ENCODE data around the gene PRKCE.
"Not testable (repeated sequence)": the region's sequence is repeated elsewhere in the genome, so short reads cannot be mapped to it uniquely, and the experiment has no call there.

PRKCE gene

DNA sequence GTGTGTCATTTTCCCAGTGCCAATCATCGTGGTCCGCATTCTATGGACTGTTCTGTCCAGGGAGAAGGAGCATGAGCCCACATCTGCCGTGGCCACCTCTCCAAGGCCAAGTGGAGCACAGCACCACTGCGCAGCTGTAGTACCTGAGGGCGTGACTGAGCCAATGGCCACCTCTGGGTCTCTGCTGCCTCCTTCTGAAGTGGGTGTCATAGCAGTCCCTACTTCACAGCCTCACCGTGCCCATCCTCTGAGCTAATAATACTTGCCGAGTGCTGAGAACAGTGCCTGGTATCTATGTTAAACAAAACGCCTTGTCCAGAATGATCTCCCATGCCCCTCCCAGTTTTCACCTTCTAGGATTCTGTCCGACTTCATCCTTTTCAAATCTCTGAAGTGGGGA lies 256.1 kb downstream of the PRKCE start:
- H3K36me3 ChIP-seq (ENCODE audit: control insufficient read depth, insufficient read depth, low read length), result no peaks in the 10 kb centered on the region
- H3K9ac ChIP-seq (ENCODE audit: low read length), result no peak overlapping the region
- no peaks in the 10 kb centered on the region for H3K27me3 ChIP-seq (ENCODE audit: control insufficient read depth, insufficient read depth, low read length)
- H3K4me3 ChIP-seq (ENCODE audit: low read length), result no peak overlapping the region
- no peaks in the 10 kb centered on the region for H3K9me3 ChIP-seq (ENCODE audit: control insufficient read depth, low read length)
- peaks cover 27% of the 10 kb centered on the region for H3K4me1 ChIP-seq (ENCODE audit: control insufficient read depth, insufficient read depth, low read length)

DNA sequence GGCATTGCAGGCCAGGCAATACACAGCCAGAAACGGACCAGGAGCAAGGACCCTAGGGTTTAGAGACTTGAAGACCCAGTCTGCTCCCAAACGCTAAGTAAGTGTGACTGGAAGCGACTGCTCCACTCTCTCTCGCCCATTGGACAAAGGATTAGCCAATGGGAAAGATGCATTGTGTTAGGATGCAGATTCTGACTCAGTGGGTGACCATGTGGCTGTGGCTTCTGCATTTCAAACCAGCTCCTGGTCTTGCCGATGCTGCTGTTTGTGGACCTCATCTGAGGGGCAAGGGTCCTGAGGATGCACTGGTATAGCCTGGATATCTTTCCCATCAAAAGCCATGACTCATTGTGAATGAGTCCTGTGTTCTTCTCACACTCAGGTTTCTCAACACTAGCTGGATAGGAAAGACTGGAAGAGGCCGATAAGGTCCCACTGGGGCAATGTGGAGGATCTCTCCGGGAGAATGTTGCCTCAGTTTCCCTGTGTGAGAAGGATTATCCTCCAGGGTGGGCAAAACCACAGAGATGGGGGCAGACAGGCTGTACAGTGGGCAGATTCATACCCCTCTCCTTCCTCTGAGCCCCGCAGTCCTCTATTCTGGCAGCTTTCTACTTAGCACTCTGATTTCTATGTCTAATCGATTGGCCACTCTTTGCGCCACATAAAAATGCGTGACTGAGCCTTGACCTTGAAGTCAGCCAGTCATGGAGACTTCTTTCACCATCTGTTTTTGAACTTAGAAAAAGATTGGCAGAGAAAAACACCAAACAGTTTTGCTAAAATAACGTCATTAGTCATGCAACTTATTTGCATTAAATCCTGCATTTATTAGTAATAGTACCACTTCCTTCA lies 257.1 kb downstream of the PRKCE start:
- Histone ChIP-seq H3K4me1 (ENCODE audit: control insufficient read depth, insufficient read depth, low read length) (peaks cover 27% of the 10 kb centered on the region), H3K9ac (ENCODE audit: low read length) (no peak overlapping the region), H3K36me3 (ENCODE audit: control insufficient read depth, insufficient read depth, low read length) (no peaks in the 10 kb centered on the region), H3K27me3 (ENCODE audit: control insufficient read depth, insufficient read depth, low read length) (no peaks in the 10 kb centered on the region), H3K4me3 (ENCODE audit: low read length) (no peak overlapping the region), H3K9me3 (ENCODE audit: control insufficient read depth, low read length) (no peaks in the 10 kb centered on the region)

DNA sequence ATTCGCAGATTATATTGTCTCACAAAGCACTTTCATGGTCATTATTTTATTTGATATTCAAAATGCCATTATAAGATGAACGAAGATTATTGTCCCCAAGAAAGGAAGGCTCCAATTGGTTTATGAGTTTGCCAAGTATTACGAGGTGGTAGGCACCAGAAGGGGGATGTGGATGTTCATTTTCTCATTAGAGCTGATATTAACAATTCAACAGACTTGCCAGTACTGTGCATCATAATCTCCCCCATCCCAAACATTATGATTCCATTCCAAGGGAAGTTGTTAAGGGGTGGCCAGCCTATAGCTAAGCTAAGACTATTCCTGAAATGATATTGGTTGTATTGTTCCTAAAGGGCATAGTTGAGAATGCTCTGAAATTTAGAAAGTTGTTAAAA lies 257.7 kb downstream of the PRKCE start:
- Histone ChIP-seq H3K4me1 (ENCODE audit: control insufficient read depth, insufficient read depth, low read length) (peaks cover 27% of the 10 kb centered on the region), H3K36me3 (ENCODE audit: control insufficient read depth, insufficient read depth, low read length) (no peaks in the 10 kb centered on the region), H3K4me3 (ENCODE audit: low read length) (no peak overlapping the region), H3K9ac (ENCODE audit: low read length) (no peak overlapping the region), H3K27me3 (ENCODE audit: control insufficient read depth, insufficient read depth, low read length) (no peaks in the 10 kb centered on the region), H3K9me3 (ENCODE audit: control insufficient read depth, low read length) (no peaks in the 10 kb centered on the region)

DNA sequence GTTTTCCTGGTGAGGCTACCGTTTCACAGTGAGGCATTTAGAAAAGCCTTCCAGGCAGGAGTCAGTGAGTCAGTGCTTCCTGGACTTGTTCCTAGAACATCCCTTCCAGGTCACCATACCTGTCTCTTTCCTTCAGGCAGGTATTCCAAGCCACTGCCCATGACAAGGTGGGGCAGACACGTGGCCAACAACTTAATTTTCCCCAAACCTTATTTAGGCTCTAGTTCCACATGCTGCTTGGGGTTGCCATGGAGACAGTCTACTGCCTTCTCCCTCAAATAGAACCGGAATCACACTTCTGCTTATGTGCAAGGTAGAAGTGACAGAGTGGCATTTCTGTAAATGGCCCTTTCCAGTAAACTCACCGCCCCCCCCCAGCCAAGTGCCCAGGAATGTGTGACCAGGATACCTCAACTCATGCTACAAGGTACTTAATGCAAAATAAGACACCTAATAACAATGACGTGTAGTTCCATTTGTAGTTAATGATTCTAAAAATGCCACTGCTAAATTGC lies 258.3 kb downstream of the PRKCE start:
- Histone ChIP-seq H3K9me3 (ENCODE audit: control insufficient read depth, low read length) (no peaks in the 10 kb centered on the region), H3K4me3 (ENCODE audit: low read length) (no peak overlapping the region), H3K36me3 (ENCODE audit: control insufficient read depth, insufficient read depth, low read length) (no peaks in the 10 kb centered on the region), H3K9ac (ENCODE audit: low read length) (no peak overlapping the region), H3K4me1 (ENCODE audit: control insufficient read depth, insufficient read depth, low read length) (peaks cover 27% of the 10 kb centered on the region), H3K27me3 (ENCODE audit: control insufficient read depth, insufficient read depth, low read length) (no peaks in the 10 kb centered on the region)

DNA sequence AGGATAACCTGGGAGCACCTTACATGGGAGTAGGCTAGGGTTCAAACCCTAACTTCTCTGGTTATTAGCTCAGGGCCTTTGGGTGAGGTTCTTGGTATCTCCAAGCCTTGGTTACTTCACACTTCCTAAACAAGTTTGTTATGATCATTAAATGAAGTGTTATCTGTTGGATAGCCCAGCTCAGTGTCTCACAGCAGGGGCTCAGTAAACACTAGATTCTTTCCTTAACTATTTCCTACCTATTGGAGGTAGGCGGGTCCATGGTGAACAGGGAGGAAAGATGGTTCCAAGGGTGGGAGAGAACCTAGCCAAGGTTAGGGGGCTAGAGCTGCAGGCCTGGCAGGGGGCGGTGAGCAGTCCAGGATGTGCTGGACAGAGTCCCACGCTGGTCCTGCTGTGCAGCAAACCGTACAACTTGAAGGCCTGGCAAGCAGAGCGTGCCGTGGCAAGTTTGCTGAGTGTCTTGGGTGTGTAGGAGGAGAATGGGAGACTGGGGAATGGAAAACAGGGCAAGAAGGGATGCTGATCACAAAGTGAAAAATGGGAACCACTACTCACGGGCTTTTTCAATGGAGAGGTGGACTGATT lies 259.1 kb downstream of the PRKCE start:
- no peaks in the 10 kb centered on the region for H3K36me3 ChIP-seq (ENCODE audit: control insufficient read depth, insufficient read depth, low read length)
- H3K4me1 ChIP-seq (ENCODE audit: control insufficient read depth, insufficient read depth, low read length), result peaks cover 27% of the 10 kb centered on the region
- H3K27me3 ChIP-seq (ENCODE audit: control insufficient read depth, insufficient read depth, low read length), result no peaks in the 10 kb centered on the region
- no peak overlapping the region for H3K4me3 ChIP-seq (ENCODE audit: low read length)
- no peak overlapping the region for H3K9ac ChIP-seq (ENCODE audit: low read length)
- no peaks in the 10 kb centered on the region for H3K9me3 ChIP-seq (ENCODE audit: control insufficient read depth, low read length)

DNA sequence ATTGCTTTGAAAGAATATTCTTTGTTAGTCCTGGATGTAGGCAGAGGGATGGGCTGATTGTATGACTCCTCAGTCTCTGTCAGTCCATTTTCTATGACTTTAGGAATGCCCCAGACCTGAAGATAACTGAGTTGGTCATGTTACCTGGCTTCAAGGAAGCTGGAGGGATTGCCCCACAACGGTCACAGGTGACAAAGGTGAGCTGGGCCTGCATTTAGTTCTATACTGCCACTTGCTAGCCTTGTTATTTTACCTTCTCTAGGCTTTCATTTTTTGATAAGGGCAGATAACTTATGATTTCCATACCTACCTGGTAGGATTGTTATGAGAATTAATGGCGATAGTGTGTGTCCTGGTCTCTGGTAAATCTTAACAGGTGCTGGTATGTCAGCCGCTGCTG lies 260.1 kb downstream of the PRKCE start:
- Histone ChIP-seq H3K4me3 (ENCODE audit: low read length) (no peak overlapping the region), H3K9me3 (ENCODE audit: control insufficient read depth, low read length) (no peaks in the 10 kb centered on the region), H3K9ac (ENCODE audit: low read length) (no peak overlapping the region), H3K4me1 (ENCODE audit: control insufficient read depth, insufficient read depth, low read length) (peaks cover 27% of the 10 kb centered on the region), H3K36me3 (ENCODE audit: control insufficient read depth, insufficient read depth, low read length) (no peaks in the 10 kb centered on the region), H3K27me3 (ENCODE audit: control insufficient read depth, insufficient read depth, low read length) (no peaks in the 10 kb centered on the region)

DNA sequence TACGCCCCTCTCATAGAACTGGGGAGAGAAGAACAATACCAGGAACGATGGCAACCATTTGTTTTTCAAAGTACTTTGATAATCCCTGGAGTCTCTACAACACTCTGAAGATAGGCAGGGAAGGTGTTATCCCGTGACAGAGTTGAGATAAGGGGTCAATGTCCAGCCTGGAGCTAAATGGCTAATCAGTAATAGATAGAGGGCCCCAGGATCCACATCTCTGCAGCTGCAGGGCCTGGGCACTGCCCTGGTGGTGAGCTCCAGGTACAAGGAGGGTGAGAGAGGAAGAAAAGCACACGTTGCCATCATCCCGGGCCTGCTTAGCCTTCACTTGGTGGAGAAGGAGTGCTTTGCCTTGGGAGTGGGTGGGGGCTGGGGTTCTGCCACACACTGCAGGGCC lies 260.6 kb downstream of the PRKCE start:
- H3K27me3 ChIP-seq (ENCODE audit: control insufficient read depth, insufficient read depth, low read length), result no peaks in the 10 kb centered on the region
- H3K4me3 ChIP-seq (ENCODE audit: low read length), result no peak overlapping the region
- H3K9me3 ChIP-seq (ENCODE audit: control insufficient read depth, low read length), result no peaks in the 10 kb centered on the region
- H3K36me3 ChIP-seq (ENCODE audit: control insufficient read depth, insufficient read depth, low read length), result no peaks in the 10 kb centered on the region
- H3K9ac ChIP-seq (ENCODE audit: low read length), result no peak overlapping the region
- peaks cover 27% of the 10 kb centered on the region for H3K4me1 ChIP-seq (ENCODE audit: control insufficient read depth, insufficient read depth, low read length)

DNA sequence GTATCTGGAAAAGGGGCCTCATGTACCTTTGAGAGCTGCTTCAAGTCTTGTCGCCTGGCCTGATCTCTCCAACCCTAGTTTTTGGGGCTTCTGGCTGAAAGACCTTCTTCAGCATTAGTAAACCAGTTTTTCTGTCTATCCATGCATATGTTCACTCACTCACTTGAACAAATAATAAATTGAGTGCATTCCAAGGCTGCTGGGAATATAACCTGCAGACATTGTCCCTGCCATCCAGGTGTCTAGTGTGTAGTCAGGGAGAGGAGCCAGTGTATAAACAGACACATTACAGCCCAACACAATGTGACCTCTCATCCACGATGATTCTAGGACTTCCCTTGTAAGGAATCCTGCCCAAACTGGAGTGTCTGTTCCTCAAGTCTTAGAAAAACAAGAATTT lies 262.1 kb downstream of the PRKCE start:
- H3K27me3 ChIP-seq (ENCODE audit: control insufficient read depth, insufficient read depth, low read length), result no peaks in the 10 kb centered on the region
- H3K4me1 ChIP-seq (ENCODE audit: control insufficient read depth, insufficient read depth, low read length), result peaks cover 27% of the 10 kb centered on the region
- H3K9ac ChIP-seq (ENCODE audit: low read length), result no peak overlapping the region
- H3K36me3 ChIP-seq (ENCODE audit: control insufficient read depth, insufficient read depth, low read length), result no peaks in the 10 kb centered on the region
- H3K9me3 ChIP-seq (ENCODE audit: control insufficient read depth, low read length), result no peaks in the 10 kb centered on the region
- no peak overlapping the region for H3K4me3 ChIP-seq (ENCODE audit: low read length)

DNA sequence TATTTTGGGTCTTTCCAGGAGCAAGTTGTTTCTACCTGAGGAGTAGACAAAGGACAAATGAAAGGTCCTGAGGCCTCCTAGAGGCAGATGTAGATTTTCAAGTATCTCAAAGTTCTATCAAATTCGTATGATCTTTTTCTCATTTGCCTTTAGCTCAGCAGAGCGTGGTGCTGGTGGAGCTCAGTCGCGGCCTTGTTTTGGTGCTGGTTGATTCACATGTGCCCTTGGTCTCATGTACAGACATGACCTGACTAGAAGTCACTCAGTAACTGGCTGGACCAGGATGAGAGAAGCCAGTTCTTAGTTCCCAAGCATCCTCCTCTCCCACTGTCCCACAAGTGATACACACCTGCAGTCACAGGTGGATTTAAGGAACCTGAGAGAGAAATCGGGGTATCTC lies 264.0 kb downstream of the PRKCE start:
- Histone ChIP-seq H3K27me3 (ENCODE audit: control insufficient read depth, insufficient read depth, low read length) (no peaks in the 10 kb centered on the region), H3K36me3 (ENCODE audit: control insufficient read depth, insufficient read depth, low read length) (no peaks in the 10 kb centered on the region), H3K9me3 (ENCODE audit: control insufficient read depth, low read length) (no peaks in the 10 kb centered on the region), H3K4me1 (ENCODE audit: control insufficient read depth, insufficient read depth, low read length) (peaks cover 29% of the 10 kb centered on the region), H3K9ac (ENCODE audit: low read length) (no peak overlapping the region), H3K4me3 (ENCODE audit: low read length) (no peak overlapping the region)

DNA sequence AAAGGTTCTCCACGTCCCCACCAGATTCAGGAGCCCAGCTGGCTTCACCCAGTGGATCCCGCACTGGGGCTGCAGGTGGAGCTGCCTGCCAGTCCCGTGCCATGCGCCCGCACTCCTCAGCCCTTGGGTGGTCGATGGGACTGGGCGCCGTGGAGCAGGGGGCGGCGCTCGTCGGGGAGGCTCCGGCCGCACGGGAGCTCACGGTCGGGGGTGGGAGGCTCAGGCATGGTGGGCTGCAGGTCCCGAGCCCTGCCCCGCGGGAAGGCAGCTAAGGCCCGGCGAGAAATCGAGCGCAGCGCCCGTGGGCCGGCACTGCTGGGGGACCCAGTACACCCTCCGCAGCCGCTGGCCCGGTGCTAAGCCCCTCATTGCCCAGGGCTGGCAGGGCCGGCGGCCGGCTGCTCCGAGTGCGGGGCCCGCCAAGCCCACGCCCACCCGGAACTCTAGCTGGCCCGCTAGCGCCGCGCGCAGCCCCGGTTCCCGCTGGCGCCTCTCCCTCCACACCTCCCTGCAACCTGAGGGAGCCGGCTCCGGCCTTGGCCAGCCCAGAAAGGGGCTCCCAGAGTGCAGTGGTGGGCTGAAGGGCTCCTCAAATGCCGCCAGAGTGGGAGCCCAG lies 266.2 kb downstream of the PRKCE start:
- not testable (repeated sequence) for H3K4me3 ChIP-seq (ENCODE audit: low read length); H3K27me3 ChIP-seq (ENCODE audit: control insufficient read depth, insufficient read depth, low read length); H3K9ac ChIP-seq (ENCODE audit: low read length); H3K9me3 ChIP-seq (ENCODE audit: control insufficient read depth, low read length); H3K36me3 ChIP-seq (ENCODE audit: control insufficient read depth, insufficient read depth, low read length)
- peaks cover 12% of the 10 kb centered on the region for H3K4me1 ChIP-seq (ENCODE audit: control insufficient read depth, insufficient read depth, low read length)

DNA sequence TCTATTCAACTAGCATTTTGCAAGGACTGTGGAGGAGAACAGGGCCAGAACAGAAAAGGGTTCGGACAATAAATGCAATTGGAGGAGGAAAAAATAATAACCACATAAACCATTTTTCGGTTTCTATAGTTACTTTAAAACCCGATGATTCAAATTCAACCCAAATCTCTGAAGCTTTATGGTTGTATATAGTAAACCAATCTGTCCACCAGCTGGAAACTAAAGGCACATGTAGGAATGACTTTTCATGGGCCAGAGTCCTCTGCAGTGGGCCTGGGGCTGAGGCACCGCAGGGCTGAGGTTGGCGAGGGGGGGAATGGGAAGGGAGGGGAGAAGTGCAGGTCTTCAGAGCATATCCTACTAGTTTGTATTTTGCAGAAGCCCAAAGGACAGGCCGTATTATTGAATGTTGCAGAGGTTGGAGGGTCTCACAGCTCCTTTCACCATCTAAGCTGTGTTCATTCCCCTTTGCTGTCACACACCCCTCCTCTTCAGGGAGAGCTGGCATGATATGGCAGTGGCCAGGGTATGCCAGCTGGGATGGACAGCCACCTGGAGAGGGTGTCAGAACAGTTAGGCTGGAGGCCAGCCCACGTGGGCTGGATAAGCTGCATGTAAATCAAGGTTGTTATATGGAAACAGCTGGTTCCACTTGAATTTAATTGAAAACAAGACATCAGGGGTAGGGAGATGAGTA lies 267.1 kb downstream of the PRKCE start:
- Histone ChIP-seq H3K36me3 (ENCODE audit: control insufficient read depth, insufficient read depth, low read length) (no peaks in the 10 kb centered on the region), H3K4me3 (ENCODE audit: low read length) (no peak overlapping the region), H3K9ac (ENCODE audit: low read length) (no peak overlapping the region), H3K9me3 (ENCODE audit: control insufficient read depth, low read length) (no peaks in the 10 kb centered on the region), H3K27me3 (ENCODE audit: control insufficient read depth, insufficient read depth, low read length) (no peaks in the 10 kb centered on the region), H3K4me1 (ENCODE audit: control insufficient read depth, insufficient read depth, low read length) (peaks cover 12% of the 10 kb centered on the region)

DNA sequence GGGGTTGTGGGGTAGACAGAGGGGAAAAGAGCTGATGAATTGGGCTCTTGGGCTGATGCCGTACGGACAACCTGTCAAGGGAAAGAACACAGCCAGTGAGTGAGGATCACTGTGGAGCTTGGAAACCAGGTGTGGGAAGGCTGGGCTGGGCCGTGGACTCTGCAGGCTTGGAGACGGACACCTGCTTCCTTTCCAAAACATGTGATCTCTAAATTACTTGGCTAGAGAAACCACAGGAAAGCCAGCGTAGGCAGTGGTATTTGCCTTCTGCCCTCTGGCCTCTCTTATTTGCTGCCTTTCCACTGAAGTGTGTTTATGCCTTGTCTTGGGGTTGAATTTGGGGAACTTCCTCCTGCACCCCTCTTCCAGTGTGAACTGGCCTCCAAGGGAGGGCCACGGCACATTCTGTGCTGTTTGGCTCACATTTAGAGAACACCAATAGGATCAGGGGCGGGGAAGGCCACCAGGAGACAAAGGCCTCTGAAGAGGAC lies 267.7 kb downstream of the PRKCE start:
- no peaks in the 10 kb centered on the region for H3K36me3 ChIP-seq (ENCODE audit: control insufficient read depth, insufficient read depth, low read length)
- H3K9me3 ChIP-seq (ENCODE audit: control insufficient read depth, low read length), result no peaks in the 10 kb centered on the region
- H3K4me1 ChIP-seq (ENCODE audit: control insufficient read depth, insufficient read depth, low read length), result peaks cover 12% of the 10 kb centered on the region
- H3K4me3 ChIP-seq (ENCODE audit: low read length), result no peak overlapping the region
- no peak overlapping the region for H3K9ac ChIP-seq (ENCODE audit: low read length)
- no peaks in the 10 kb centered on the region for H3K27me3 ChIP-seq (ENCODE audit: control insufficient read depth, insufficient read depth, low read length)
